Activated naive CD4-positive, alpha-beta T cell treated with anti-CD3 and anti-CD28 coated beads, Interleukin-2, amount 50 U/mL, for 24 hours (primary cell): ENCODE results near the gene ESPL1.

Experiments
- H3K27ac Mint-ChIP-seq: one replicate; pipeline ENCODE4 v1.8.0; 2021; ENCODE audit warnings: mild to moderate bottlenecking, mixed read lengths
- H3K27me3 Mint-ChIP-seq: one replicate; pipeline ENCODE4 v1.8.0; 2021; ENCODE audit warnings: mixed read lengths
- H3K36me3 Mint-ChIP-seq: one replicate; pipeline ENCODE4 v1.8.0; 2021; ENCODE audit warnings: mixed read lengths
- H3K4me1 Mint-ChIP-seq: one replicate; pipeline ENCODE4 v1.8.0; 2021; ENCODE audit warnings: mixed read lengths
- H3K4me3 Mint-ChIP-seq: one replicate; pipeline ENCODE4 v1.8.0; 2021; ENCODE audit warnings: mild to moderate bottlenecking, mixed read lengths
- H3K9me3 Mint-ChIP-seq: one replicate; pipeline ENCODE4 v1.8.0; 2021; ENCODE audit warnings: mixed read lengths

ESPL1 gene

DNA sequence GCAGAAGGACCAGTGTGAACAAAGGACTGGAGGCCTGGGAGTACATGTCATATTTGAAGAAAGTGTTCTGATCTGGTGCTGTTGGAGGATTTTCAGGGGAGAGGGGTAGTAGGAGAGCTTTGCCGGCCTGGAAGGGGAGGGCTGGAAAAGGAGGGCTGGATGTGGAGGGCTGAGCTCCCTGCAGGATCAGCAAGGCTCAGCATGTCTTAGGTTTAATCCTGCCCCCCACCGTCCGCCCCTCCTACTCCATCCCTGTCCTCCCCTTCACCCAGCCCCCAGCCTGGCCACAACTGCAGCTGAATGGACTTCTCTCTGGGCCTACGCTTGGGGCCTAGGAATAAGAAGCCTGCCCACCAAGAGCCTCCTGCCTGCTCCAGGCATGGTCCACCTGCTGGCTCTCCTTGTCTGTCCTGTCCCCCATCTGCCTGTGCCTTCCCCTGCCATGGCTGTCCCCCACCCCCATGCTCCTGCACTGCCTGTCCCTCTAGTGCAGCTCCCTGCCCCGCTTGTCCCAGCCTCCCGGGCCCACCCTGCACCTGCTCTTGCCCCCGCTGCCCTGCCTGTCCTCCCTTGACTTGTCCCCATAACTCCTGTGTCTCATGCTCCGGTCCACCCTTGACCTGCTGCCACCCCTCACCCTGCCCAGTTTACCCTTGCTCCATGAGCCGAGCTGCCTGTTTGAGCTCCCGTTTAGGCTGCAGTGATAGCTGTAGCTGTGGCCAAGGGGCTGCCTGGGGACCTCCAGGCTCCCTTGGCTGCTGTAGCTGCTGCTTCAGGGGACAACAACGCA is 26.3 kb upstream of the ESPL1 start:
- H3K27me3 Mint-ChIP-seq, result peaks cover 1% of the 10 kb centered on the region
- peaks cover 12% of the 10 kb centered on the region for H3K4me1 Mint-ChIP-seq
- no peak overlapping the region for H3K27ac Mint-ChIP-seq
- no peaks in the 10 kb centered on the region for H3K36me3 Mint-ChIP-seq
- H3K9me3 Mint-ChIP-seq, result no peaks in the 10 kb centered on the region
- no peak overlapping the region for H3K4me3 Mint-ChIP-seq

DNA sequence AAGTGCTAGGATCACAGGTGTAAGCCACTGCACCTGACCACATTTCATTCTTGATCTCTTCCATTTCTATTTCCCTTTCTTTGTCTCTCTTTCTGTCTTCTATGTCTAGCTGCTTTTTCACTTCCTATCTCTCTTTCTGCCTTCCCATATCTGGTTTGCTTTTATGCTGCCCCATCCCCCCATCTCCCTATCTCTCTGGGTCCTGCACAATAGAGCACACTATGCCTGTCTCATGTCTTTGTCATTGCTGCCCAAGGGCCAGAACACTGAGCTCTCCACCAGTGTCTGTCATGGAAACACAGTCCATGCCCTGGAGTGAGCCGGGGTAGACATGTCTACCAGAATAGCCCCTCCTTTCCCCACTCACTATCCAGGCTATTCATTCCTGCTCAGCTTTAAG is 23.8 kb upstream of the ESPL1 start:
- Mint-ChIP-seq H3K9me3 (no peaks in the 10 kb centered on the region), H3K36me3 (no peaks in the 10 kb centered on the region), H3K27ac (no peak overlapping the region), H3K4me3 (no peak overlapping the region), H3K27me3 (peaks cover 1% of the 10 kb centered on the region), H3K4me1 (peaks cover 3% of the 10 kb centered on the region)

DNA sequence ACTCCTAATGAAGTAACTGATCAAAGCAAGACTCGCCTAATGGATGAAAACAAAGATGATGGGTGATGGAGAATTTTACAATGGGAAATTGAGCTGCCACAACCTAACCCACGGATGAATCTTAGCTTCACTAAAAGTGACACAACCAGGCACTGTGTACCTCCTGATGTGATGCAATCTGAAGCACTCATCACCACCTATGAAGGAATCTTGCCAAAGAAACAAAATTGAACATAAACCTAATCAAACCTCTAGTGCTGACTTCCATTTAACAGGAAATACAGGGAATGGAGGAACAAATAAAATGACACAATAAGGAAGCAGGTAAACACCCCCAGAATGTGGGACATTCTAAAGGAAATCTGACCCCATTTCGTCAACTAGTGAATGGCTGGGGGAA is 22.8 kb upstream of the ESPL1 start:
- Mint-ChIP-seq H3K36me3 (no peaks in the 10 kb centered on the region), H3K27ac (peak overlapping the region; percentile 26), H3K4me3 (no peak overlapping the region), H3K9me3 (no peaks in the 10 kb centered on the region), H3K27me3 (peaks cover 1% of the 10 kb centered on the region), H3K4me1 (peaks cover 3% of the 10 kb centered on the region)

DNA sequence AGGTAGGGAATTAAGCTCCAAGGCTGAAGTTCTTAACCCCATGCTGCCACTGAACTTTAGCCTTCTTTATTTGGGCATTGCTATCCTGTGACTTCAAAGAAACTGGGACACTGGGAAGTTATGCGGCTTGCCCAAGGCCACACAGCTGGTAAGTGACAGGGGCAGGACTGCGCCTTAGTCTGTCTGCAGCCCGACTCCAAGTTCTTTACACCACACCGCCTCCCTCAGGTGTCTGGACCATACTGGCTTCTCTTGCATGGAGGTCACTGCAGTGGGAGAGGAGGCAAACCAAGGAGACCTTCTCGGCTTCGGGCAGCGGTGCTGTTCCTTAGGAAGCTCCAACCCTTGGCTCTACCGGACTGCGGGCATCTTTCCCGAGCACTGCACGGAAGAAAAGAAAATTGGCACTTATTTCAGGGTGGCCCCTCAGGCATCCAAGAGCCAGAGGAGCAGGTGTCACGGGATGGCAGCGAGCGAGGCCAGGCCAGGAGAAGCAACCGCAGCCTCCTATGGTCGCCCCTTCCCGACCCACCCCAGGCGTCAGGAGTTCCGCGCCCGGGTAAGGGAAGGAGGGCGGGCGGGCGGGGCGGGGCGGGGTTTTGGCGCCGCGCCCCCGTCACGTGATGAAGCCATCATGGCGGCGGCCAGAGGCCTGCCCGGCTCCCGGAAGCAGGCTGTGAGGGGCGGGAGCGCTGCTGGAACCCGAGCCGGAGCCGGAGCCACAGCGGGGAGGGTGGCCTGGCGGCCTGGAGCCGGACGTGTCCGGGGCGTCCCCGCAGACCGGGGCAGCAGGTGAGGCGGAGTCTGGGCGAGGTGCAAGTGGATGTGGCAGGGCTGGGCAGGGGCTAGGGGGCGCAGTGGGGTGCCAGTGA is 16.4 kb upstream of the ESPL1 start:
- H3K4me3 Mint-ChIP-seq, result peak overlapping the region; percentile 96
- no peaks in the 10 kb centered on the region for H3K27me3 Mint-ChIP-seq
- no peaks in the 10 kb centered on the region for H3K9me3 Mint-ChIP-seq
- H3K36me3 Mint-ChIP-seq, result peaks cover 3% of the 10 kb centered on the region
- H3K27ac Mint-ChIP-seq, result peak overlapping the region; percentile 94
- H3K4me1 Mint-ChIP-seq, result peaks cover 42% of the 10 kb centered on the region

DNA sequence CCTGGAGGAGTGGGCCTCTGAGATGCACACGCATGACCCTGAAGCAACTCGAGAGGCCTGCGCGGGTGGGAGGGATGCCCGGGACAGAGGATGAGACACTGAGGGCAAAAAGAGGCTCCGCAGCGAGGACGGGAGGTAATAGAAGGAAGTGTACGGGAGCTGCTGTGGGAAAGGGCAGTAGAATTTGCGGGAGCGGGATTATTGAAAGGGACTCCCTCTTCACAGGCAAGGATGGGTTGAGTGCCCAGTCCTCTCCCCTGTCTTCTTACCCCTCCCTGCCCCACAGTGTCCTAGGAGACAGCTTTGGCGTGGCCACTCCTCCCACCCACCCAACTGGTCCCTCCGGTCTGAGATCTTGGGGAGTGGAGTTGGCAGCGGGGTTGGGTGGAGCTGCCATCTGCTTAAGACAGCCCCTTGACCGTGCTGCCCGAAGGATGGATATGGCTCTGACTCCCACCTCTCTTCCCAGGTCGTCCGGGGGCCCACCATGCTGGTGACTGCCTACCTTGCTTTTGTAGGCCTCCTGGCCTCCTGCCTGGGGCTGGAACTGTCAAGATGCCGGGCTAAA is 15.7 kb upstream of the ESPL1 start:
- Mint-ChIP-seq H3K4me1 (peaks cover 42% of the 10 kb centered on the region), H3K4me3 (peak overlapping the region; percentile 96), H3K9me3 (no peaks in the 10 kb centered on the region), H3K36me3 (peaks cover 3% of the 10 kb centered on the region), H3K27ac (peak overlapping the region; percentile 79), H3K27me3 (no peaks in the 10 kb centered on the region)

DNA sequence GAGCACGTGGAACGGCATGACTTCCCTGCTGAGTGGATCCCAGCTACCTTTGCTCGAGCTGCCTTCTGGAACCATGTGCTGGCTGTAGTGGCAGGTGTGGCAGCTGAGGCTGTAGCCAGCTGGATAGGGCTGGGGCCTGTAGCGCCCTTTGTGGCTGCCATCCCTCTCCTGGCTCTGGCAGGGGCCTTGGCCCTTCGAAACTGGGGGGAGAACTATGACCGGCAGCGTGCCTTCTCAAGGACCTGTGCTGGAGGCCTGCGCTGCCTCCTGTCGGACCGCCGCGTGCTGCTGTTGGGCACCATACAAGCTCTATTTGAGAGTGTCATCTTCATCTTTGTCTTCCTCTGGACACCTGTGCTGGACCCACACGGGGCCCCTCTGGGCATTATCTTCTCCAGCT is 14.8 kb upstream of the ESPL1 start:
- no peaks in the 10 kb centered on the region for H3K27me3 Mint-ChIP-seq
- H3K4me3 Mint-ChIP-seq, result peak overlapping the region; percentile 96
- peak overlapping the region; percentile 79 for H3K27ac Mint-ChIP-seq
- peaks cover 42% of the 10 kb centered on the region for H3K4me1 Mint-ChIP-seq
- H3K9me3 Mint-ChIP-seq, result no peaks in the 10 kb centered on the region
- H3K36me3 Mint-ChIP-seq, result peaks cover 3% of the 10 kb centered on the region

DNA sequence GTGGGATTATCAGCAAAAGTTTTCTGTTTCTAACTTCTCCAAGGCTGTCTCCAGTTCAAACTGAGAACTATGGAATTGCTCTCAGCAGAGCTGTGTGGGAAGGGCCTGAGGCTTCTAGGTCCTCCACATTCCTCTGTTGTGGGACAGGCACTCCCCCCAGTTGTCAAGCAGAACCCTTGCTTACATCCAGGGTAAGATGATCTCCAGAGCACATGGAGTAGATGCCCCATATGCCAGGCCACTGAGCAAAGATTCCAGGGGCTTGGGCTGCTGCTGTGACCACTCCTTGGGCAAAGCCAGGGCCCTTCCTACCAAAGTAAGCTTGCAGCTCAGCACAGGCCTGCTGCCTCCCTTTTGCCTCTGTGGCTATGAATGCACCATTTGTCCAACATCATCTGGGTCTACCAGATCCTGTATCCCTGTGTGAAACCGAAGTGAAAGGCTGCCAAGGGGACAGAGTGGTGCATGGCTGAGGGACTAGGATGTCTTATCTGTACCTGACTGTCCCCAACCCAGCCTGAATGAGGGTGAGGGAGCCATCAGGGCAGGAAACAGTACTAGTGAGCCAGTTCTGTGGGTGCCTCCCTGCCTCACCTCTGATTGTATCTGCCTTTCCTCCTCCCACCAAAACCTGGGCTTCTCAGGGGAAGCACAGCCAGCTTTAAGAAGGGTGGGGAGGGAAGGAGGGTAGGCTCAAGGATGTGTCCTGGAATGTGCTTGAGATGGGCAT is 13.1 kb upstream of the ESPL1 start:
- Mint-ChIP-seq H3K27ac (peak overlapping the region; percentile 23), H3K27me3 (no peaks in the 10 kb centered on the region), H3K9me3 (no peaks in the 10 kb centered on the region), H3K36me3 (peaks cover 3% of the 10 kb centered on the region), H3K4me3 (no peak overlapping the region), H3K4me1 (peaks cover 42% of the 10 kb centered on the region)

DNA sequence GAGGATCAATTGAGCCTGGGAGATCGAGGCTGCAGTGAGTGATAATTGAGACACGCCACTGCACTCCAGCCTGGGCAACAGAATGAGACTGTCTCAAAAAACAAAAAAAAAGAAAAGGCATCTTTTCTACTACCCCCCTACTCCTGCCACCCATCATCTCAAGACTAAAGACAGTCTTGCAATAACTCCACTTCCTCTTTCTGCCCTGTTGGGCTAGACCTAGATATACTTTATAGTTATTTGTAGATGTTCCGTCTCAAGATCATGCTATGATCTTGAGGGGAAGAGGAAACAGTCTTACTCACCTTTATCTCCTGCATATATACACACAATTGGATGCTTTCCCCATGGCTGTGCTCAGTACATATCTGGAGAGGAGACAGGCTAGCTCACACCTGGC is 12.1 kb upstream of the ESPL1 start:
- H3K4me1 Mint-ChIP-seq, result peaks cover 41% of the 10 kb centered on the region
- peak overlapping the region; percentile 70 for H3K27ac Mint-ChIP-seq
- H3K9me3 Mint-ChIP-seq, result no peaks in the 10 kb centered on the region
- H3K36me3 Mint-ChIP-seq, result peaks cover 3% of the 10 kb centered on the region
- no peaks in the 10 kb centered on the region for H3K27me3 Mint-ChIP-seq
- H3K4me3 Mint-ChIP-seq, result peak overlapping the region; percentile 19

DNA sequence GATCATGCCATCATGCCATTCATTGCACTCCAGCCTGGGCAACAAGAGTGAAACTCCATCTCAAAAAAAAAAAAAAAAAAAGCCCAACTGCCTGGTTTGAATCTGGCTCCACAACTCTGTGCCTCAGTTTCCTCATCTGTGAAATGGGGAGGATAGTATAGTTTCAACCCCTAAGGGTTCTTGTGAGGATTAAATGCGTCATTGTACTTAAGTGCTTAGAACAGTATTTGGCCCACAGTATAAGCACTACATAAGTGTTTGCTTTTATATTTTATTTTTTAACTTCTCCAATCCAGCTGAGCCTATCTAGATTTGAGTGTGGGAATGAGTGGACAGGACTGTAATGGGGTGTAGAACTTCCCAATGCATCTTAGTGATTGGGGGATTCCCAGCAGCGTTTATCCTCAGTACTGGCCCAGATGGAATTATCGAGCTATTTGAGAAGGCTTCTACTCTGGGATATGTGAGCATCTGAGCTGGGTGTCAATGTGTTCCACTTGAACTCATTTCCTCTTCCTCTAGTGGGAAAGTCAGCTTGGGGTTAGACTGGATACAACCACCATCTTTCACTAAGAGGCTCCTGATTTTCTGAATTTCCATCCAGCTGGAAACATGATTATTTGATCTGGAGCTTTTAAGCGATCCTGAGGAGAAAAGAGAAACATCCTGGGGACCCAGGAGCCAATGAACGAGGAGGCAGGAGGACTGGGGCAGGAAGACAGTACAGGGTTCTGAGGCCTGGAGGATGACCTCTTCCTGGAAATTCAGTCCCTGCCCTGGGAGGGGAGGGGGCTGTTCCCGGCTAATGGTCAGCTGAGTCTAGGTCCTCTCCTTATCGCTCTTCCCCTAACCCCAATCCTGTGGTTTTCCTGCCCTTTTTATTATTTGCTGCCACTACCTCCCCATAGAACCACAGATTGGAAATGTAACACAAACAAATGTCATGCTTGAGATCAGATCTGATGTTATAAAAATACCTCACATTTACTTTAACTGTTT is 9.3 kb upstream of the ESPL1 start:
- Mint-ChIP-seq H3K4me1 (peaks cover 22% of the 10 kb centered on the region), H3K4me3 (no peak overlapping the region), H3K36me3 (no peaks in the 10 kb centered on the region)

DNA sequence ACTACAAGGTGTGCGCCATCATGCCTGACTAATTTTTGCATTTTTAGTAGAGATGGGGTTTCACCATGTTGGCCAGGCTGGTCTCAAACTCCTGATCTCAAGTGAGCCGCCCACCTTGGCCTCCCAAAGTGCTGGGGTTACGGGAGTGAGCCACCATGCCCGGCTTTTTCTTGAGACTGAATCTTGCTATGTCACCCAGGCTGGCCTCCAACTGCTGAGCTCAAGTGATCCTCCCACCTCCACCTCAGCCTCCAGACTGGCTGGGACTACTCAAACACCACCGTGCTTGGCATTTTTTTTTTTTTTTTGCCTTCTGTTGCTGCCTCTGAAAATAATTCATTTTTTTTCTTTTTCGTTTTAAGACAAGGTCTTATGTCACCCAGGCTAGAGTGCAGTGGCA is 8.2 kb upstream of the ESPL1 start:
- Mint-ChIP-seq H3K36me3 (no peaks in the 10 kb centered on the region), H3K4me1 (peaks cover 14% of the 10 kb centered on the region), H3K9me3 (no peaks in the 10 kb centered on the region), H3K4me3 (no peak overlapping the region), H3K27me3 (no peaks in the 10 kb centered on the region), H3K27ac (no peak overlapping the region)

More for the DNA sequence above, 9.3 kb upstream of the ESPL1 start:
- Mint-ChIP-seq H3K27me3 (no peaks in the 10 kb centered on the region), H3K9me3 (no peaks in the 10 kb centered on the region), H3K27ac (no peak overlapping the region)

DNA sequence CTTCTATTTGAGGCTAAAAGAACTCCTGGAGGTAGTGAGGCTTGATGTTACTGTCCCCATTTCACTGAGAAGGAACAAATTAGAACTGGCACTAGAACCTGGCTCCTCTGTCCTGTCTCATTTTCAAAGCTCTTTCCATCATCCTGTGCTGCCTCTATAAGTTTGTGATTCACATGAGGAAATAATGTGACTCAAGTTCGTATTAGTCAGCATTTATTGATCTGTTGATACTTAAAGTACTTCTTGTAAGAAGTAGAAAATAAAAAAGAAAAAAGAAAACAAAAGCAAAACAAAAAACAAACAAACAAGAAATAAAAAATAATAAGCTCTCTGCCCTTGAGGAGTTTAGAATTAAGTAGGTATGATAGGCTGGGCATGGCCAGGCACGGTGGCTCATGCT is 2.3 kb upstream of the ESPL1 start:
- H3K27ac Mint-ChIP-seq, result peak overlapping the region; percentile 65
- H3K36me3 Mint-ChIP-seq, result no peaks in the 10 kb centered on the region
- H3K4me1 Mint-ChIP-seq, result peaks cover 25% of the 10 kb centered on the region
- no peaks in the 10 kb centered on the region for H3K9me3 Mint-ChIP-seq
- H3K4me3 Mint-ChIP-seq, result no peak overlapping the region
- H3K27me3 Mint-ChIP-seq, result no peaks in the 10 kb centered on the region

DNA sequence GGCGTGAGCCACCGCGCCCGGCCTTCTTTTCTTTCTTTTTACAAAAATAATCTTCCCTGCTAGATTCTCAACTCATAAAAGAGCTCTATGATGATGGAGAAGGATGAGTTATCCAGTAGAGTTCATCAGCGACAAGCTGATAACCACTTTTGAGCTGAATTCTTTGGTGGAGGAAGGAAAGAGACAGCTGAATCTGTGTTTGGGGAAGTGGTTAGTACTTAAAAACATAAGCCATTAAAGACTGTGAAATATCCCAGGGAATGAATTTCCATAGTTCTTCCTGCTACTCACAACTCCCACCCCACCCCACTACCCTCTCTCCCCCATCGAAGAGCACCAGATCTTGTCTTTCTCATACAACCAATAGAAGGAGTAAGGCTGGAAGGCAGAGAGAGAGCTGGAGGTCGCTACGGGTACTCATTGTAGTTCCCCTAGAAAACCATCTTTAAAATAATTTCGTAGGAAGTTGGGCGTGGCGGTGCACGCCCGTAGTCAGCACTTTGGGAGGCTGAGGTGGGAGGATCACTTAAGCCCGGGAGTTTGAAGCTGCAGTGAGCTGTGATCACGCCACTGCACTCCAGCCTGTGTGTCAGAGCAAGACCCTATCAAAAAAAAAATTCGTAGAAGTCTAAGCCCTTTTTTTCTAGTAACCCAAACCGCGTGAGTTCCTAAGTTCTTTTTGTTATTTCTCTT is 647 bp upstream of the ESPL1 start:
- H3K4me3 Mint-ChIP-seq, result peak overlapping the region; percentile 99
- H3K9me3 Mint-ChIP-seq, result no peaks in the 10 kb centered on the region
- H3K27ac Mint-ChIP-seq, result peak overlapping the region; percentile 94
- H3K36me3 Mint-ChIP-seq, result no peaks in the 10 kb centered on the region
- H3K4me1 Mint-ChIP-seq, result peaks cover 25% of the 10 kb centered on the region
- H3K27me3 Mint-ChIP-seq, result no peaks in the 10 kb centered on the region

DNA sequence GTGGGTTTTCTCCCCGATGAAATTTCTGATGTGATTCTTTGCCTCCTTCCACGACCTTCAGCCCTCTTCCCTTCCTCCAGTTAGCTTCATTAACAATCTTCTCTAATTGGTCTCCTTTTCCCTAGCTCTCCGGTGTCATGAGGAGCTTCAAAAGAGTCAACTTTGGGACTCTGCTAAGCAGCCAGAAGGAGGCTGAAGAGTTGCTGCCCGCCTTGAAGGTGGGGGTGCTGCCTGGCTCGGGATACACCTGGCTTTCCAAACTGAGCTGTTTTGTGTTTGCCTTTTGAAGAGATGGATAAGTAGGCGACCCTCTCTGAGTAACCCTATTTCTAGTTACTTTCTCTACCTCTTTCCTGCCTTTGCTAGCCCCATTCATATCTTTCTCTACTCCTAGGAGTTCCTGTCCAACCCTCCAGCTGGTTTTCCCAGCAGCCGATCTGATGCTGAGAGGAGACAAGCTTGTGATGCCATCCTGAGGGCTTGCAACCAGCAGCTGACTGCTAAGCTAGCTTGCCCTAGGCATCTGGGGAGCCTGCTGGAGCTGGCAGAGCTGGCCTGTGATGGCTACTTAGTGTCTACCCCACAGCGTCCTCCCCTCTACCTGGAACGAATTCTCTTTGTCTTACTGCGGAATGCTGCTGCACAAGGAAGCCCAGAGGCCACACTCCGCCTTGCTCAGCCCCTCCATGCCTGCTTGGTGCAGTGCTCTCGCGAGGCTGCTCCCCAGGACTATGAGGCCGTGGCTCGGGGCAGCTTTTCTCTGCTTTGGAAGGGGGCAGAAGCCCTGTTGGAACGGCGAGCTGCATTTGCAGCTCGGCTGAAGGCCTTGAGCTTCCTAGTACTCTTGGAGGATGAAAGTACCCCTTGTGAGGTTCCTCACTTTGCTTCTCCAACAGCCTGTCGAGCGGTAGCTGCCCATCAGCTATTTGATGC is 797 bp downstream of the ESPL1 start:
- Mint-ChIP-seq H3K4me1 (peaks cover 25% of the 10 kb centered on the region), H3K27me3 (no peaks in the 10 kb centered on the region)

More for the DNA sequence above, 797 bp downstream of the ESPL1 start:
- Mint-ChIP-seq H3K4me3 (peak overlapping the region; percentile 99), H3K27ac (peak overlapping the region; percentile 94), H3K36me3 (no peaks in the 10 kb centered on the region), H3K9me3 (no peaks in the 10 kb centered on the region)
